GM08714 (cell line): ENCODE data around the gene UPF3A.

Source experiments
- H3K4me3 ChIP-seq: fragments of 200-500 bp; sonication (Bioruptor generic); 2 replicates; pipeline ENCODE4 v1.5.1; 2014; ENCODE audit warnings: mild to moderate bottlenecking, low read length, inconsistent platforms
- ZNF274 ChIP-seq: IDR thresholded peaks from 2 replicates; pipeline ENCODE4 v1.6.1; 2012; ENCODE audit warnings: mild to moderate bottlenecking, low read depth, low read length

Gene UPF3A

DNA sequence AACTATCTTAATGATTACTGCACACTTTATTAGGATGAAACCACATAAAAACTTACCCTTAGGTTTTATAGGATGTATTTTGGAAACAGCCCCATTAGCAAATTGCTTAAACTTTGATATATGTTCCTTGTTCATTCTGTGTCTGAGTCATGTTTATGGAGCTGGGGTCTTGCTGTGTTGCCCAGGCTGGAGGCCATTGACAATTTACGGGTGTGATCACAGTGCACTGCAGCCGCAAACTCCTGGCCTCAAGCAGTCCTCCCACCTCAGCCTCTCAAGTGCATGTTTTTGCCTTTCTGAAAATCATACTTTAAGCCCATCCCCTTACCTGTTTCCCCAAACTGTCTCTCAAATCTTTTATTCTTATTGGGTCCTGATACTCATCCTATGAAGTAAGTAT, 27.7 kb downstream of the UPF3A start:
- TF ChIP-seq ZNF274 = no peak
- no peak overlapping the region for H3K4me3 ChIP-seq

DNA sequence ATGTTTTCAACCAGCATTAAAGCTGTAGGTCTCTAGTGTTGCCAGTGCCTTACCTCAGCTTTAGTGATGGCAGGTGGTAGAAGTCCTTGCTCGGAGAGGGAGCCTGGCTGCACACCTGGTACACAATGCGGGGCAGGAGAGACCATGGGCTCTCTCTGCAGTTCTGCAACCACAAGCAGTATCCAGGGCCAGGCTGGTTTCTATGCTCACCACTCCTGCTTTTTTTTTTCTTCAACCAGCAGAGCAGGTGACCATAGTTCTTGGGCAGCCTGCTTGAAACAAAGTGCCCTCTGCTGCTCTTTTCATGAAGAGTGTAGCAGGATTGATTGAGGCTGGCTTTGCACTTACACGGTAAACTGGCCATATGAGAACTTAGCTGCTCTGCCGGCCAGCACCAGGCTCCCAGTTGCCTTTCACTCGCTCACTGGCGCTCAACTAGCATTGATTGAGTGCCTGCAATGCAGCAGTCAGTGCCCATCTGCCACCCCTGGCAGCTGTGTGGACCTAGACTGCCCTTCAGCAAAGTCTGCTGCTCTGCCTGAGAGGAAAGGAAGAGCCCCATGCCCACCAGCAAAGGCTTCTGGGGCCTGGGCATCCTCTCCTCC, 28.5 kb downstream of the UPF3A start:
- no peak for TF ChIP-seq ZNF274
- no peak overlapping the region for H3K4me3 ChIP-seq

DNA sequence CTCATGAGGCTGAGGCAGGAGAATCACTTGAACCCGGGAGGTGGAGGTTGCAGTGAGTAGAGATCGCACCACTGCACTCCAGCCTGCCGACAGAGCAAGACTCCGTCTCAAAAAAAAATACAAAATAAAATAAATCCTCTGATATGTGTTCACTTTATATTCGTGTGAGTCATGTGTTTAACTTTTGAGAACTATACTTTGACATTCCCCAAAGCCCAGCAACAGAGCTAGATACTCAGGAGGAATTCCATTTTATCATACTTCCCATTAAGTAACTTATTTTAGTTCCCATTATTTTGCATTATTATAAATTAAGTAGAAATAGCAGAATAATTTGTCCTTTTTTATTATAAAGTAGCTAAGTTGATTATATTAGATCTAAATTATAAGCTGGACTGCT, 29.6 kb downstream of the UPF3A start:
- TF ChIP-seq ZNF274 = no peak
- no peak overlapping the region for H3K4me3 ChIP-seq

DNA sequence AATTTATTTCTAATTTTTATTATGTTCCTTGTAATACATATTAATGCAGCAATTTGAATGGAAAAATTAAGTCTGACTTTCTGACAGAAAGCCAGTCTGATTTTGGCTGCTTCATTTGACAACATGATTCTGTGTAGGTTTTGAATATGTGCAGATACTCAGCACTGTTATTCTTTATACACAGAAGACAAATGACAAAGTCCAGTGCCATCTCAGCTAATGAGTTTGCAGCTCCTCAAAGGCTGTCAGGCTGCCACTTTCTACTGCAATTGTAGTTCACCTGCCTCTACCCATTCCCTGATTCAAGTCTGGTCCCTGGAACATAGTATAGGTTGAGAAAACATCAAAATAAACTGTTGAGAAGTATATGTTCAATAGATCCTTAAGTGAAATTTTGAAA, 30.0 kb downstream of the UPF3A start:
- H3K4me3 ChIP-seq = no peak overlapping the region
- no peak for TF ChIP-seq ZNF274

DNA sequence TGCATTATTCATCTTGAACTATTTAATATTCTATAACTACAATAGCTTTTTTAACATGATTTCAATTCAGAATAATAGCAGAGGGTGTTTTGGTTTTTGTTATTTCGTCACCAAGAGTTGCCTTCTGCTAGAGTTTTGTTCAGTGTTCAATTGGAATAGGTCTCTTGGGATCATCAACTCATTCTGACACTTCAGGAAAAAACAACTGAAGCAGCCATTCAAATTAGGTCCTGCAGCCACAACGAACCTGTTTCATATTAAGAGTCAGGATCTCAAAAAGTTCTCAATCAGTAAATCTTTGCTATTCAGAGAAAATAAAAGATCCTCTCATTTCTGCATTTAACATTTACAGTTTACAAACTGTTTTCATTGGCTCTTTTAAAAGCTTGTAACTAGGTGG, 30.5 kb downstream of the UPF3A start:
- TF ChIP-seq ZNF274 = no peak

DNA sequence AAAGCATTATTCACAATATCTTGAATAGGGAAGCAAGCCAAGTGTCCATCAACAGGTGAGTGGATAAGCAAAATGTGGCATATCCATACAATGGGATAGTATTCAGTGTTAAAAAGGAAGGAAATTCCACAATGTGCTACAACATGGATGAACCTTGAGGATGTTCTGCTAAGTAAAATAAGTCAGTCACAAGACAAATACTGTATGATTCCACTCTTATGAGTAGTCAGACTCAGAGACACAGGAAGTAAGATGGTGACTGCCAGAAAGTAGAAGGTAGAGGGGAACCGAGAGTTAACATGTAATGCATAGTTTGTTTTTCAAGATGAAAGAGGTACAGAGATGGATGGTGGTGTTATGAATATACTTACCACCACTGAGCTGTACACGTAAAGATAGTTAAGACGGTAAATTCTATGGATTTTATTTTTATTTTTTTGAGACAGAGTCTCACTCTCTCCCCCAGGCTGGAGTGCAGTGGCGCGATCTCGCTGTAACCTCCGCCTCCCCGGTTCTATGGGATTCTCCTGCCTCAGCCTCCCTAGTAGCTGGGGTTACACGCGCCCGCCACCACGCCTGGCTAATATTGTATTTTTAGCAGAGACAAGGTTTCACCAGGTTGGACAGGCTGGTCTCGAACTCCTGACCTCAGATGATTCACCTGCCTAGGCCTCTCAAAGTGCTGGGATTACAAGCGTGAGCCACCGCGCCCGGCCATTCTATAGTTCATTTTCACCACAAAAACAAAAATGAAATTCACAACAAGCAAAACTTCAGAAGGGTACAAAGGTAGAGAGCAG, 31.9 kb downstream of the UPF3A start:
- H3K4me3 ChIP-seq = peak overlapping the region; percentile 88
- no peak for TF ChIP-seq ZNF274

More for the DNA sequence above, 30.5 kb downstream of the UPF3A start:
- H3K4me3 ChIP-seq = no peak overlapping the region

DNA sequence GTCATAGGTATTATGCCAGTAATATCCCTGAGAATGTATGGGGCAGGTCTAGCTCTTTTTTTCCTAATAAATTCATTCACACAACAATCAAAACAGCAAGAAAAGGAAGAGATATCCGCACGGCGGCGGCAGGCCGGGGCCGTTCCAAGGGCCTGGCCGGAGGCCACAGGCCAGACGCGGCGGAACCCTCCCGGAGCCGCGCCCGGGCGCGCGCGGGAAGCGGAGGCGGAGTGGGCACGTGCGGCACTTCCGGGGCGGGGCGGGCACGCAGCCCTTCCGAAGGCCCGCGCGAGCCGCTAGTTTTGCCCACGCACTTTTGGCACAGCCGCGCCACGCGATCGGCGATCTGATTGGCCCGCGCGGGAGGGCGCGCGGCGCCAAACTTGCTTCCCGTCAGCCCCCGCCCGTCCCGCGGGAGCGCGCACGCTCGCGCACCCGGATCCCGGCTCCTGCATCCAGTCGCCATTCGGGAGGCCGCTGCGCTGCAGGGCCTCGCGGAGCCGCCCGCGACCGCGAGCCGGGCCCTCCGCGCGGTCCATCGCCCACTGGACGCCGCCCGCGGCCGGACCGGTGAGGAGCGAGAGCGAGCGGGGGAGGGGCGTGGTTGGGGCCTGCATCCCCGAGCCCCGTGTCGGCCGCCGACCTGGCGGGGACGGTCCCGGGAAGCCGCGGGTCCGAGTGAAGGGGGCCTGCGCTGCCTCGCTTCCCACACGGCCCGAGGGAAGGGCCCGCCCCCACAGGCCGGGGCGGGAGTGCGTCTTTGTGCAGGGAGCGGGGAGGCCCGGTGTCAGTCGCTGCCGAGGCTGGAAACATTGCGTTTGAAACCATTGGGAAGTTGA, 32.9 kb downstream of the UPF3A start, which contains the start of gene CHAMP1:
CHAMP1 (plus strand) TSS at position 430 of the 839 bp plus-strand sequence. CDS start 9,340 bp downstream, outside the sequence.
- no peak for TF ChIP-seq ZNF274
- peak within 1 kb of the TSS; percentile 88 for H3K4me3 ChIP-seq

DNA sequence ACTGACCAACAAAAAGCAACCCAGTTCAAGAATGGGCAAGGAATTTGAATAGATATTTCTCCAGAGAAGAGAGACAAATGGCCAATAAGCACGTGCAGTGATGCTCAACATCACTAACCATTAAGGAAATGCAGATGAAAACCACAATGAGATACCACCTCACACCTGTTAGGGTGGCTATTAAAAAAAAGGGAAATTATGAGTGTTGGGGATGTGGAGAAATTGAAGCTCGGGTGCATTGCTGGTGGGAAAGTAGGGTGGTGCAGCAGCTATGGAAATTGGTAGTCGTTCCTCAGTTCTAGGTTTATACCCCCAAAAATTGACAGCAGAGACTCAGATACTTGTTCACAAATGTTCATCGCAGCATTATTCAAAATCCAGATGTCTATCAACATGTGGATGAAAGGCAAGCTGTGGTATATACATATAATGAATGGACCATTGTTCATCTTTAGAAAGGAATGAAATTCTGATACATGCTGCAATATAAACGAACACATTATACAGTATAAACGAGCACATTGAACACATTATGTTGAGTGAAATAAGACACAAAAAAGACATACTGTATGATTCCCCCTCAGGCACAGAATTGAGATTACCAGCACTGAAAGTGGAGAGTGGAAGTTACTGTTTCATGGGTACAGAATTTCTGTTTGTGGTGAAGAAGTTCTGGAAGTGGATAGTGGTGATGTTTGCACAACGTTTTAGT, 33.8 kb downstream of the UPF3A start:
- peak overlapping the region; percentile 88 for H3K4me3 ChIP-seq
- TF ChIP-seq ZNF274 = no peak

DNA sequence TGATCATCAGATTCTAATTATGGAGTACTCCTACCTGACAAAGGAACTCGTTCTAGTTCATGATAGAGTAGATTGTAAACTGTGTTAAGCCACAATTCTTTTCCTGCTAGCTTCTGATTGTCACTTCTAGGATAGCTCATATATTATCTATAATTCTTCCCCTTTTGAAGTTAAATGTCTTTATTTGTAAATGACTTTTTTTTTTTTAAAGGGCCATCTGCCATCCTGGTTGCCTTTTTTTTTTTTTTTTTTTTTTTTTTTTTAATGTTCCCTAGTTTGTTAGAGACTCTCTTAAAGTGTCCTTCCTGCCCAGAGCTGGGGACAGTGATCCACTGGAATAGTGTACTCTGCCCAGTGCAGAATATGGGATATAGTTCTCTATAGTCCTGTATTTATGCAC, 37.2 kb downstream of the UPF3A start:
- no peak overlapping the region for H3K4me3 ChIP-seq
- TF ChIP-seq ZNF274 = no peak

DNA sequence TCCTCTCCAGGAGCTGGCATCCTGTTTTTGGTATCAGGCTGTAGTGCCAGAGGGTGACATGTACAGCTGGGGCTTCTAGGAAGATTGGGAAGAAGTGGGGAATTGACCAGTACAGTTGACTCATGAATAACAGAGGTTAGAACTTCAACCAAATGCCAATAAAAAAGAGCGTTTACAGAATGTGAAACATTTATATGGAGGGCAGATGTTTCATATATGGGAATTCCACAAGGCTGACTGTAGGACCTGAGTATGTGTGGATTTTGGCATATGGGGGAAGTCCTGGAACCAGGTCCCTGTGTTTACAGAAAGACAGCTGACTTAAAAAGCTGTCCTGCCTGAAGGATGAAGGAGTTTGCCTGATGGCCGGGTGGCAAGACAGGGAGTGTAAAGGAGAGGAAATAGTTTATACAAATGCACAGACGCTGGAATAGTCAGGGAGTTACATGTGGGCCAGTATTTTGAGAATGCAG, 38.1 kb downstream of the UPF3A start:
- TF ChIP-seq ZNF274 = no peak
- no peak overlapping the region for H3K4me3 ChIP-seq

DNA sequence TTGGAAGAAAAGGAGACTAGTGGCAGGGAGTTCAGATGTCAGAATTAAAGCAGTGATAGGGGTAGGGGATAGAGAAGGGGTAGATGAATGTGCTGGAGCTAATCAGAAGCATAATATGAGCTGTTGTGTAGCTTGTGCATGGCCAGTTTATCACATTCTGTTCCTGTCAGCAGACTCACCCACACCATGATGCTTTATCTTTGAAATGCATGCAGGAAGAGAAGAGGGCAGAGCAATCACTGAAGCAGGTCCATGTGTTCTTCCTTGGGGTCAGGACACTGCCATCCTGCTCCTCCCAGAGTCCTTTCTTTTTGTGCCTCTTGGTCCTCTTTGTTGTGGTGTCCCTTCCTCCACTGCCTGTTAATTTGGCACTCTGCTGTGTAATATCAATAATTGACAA, 38.7 kb downstream of the UPF3A start:
- H3K4me3 ChIP-seq = no peak overlapping the region
- no peak for TF ChIP-seq ZNF274

DNA sequence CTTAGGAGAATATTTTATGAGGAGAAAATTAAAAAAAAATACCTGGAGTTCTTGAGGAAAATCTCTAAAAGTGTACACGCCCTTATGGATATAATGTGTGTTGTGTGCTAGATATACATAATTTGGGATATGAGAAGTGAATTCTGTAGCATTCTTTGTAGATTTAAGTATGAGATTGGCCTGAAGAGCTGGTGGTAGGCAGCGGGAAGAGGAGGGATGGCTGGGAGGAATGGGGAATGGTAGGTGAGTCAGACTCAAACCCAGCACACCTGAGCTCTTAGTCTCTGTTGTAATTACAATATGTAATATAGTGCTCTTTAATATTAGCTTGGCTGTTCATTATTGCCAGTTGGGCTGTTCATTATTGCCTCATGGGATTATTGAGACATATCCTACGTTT, 39.9 kb downstream of the UPF3A start:
- TF ChIP-seq ZNF274 = no peak
- H3K4me3 ChIP-seq = no peak overlapping the region

DNA sequence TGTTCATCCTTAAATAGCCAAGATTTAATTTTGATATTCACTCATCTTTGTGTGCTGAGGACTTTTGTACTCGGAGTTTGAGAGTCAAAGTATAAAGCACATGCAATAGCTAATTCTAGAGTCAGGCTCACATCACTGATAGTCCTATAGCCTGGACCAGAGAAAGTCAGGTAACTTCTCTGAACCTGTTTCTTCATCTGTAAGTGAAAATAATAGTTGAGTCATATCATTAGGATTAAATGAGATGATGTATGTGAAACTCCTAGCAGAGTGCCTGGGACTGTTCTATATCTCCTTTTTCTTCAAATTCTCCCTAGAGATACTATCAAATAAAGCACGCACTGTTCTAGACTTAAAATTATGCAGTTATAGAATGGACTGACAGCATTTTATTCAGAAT, 41.9 kb downstream of the UPF3A start:
- no peak overlapping the region for H3K4me3 ChIP-seq
- no peak for TF ChIP-seq ZNF274

DNA sequence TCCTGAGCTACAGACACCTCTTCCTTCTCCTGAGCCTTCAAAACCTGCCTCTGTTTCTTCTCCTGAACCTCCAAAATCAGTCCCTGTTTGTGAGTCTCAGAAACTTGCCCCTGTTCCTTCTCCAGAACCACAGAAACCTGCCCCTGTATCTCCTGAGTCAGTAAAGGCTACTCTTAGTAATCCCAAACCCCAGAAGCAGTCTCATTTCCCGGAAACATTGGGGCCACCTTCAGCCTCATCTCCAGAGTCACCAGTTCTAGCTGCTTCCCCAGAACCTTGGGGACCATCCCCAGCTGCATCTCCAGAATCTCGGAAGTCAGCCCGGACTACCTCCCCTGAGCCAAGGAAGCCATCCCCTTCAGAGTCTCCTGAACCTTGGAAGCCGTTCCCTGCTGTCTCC, 42.9 kb downstream of the UPF3A start:
- no peak overlapping the region for H3K4me3 ChIP-seq
- TF ChIP-seq ZNF274 = no peak

DNA sequence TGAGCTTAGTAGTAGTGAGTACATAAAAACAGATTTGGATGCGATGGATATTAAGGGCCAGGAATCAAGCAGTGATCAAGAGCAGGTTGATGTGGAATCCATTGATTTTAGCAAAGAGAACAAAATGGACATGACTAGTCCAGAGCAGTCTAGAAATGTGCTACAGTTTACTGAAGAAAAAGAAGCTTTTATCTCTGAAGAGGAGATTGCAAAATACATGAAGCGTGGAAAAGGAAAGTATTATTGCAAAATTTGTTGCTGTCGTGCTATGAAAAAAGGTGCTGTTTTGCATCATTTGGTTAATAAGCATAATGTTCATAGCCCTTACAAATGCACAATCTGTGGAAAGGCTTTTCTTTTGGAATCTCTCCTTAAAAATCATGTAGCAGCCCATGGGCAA, 44.3 kb downstream of the UPF3A start:
- no peak overlapping the region for H3K4me3 ChIP-seq
- TF ChIP-seq ZNF274 = no peak
